B cell (primary cell): Measurements from ENCODE around the gene ATP10A. TPM values are rescaled to one million over a fixed set of nuclear protein-coding genes. Genes with fewer than 3 reads are reported as not detected.

ENCODE experiments used
- ATAC-seq: fragments of 200-7000 bp; cut with Tn5 transposase; one replicate; pipeline ENCODE4 v1.10.0; 2021; ENCODE audit warnings: low read depth, mild to moderate bottlenecking, moderate number of reproducible peaks, moderate library complexity
- CTCF ChIA-PET: fragments of 350-600 bp; sonication (Branson Sonifier 250); formaldehyde crosslinking; loops from one replicate; lab custom pipeline; 2021; ENCODE audit warnings: antibody characterized with exemption, inconsistent platforms; lab: Charles Lee
- POLR2A ChIA-PET: fragments of 350-600 bp; sonication (Branson Sonifier 250); formaldehyde crosslinking; loops from one replicate; lab custom pipeline; 2021; ENCODE audit warnings: antibody characterized with exemption; lab: Charles Lee
- DNase-seq: peaks from one replicate; pipeline ENCODE4 v3.0.0; 2013
- H2AFZ ChIP-seq: 2 replicates; pipeline ENCODE4 v1.6.1; 2012; ENCODE audit warnings: mild to moderate bottlenecking, low read depth, low read length; ENCODE audit not compliant: insufficient read depth, poor library complexity, severe bottlenecking
- H3K27ac ChIP-seq, 2 donors: 1 replicate in 1 of 2; 2 replicates in 1 of 2; pipeline ENCODE4 v1.5.1; 2012 to 2013; ENCODE audit warnings: low read length in 2 of 2, mild to moderate bottlenecking in 2 of 2, moderate library complexity in 1 of 2
- H3K27me3 ChIP-seq, 4 experiments: fragments of 200-600 bp in 1 of 4; sonication (generic) in 1 of 4; replicated peaks in 1 of 4; 1 replicate in 2 of 4; 2 replicates in 2 of 4; pipeline versions ENCODE4 v1.6.1 to v1.7.0; 2013 to 2016; ENCODE audit warnings: low read length in 3 of 4, mild to moderate bottlenecking in 2 of 4, mixed read lengths in 1 of 4, moderate library complexity in 1 of 4; ENCODE audit not compliant: insufficient read depth in 4 of 4, control insufficient read depth in 3 of 4; ENCODE audit errors: control extremely low read depth in 1 of 4
- H3K36me3 ChIP-seq, 2 experiments: replicated peaks in 1 of 2; 1 replicate in 1 of 2; 2 replicates in 1 of 2; pipeline versions ENCODE4 v1.6.1 to v1.7.1; 2013; ENCODE audit warnings: low read length in 1 of 2; ENCODE audit not compliant: insufficient read depth in 2 of 2, control insufficient read depth in 1 of 2; ENCODE audit errors: control extremely low read depth in 1 of 2, extremely low read depth in 1 of 2
- H3K4me1 ChIP-seq, 2 donors: fragments of 200-600 bp in 1 of 2; sonication (generic) in 1 of 2; 1 replicate in 1 of 2; 2 replicates in 1 of 2; pipeline versions ENCODE4 v1.5.1 to v1.6.1; 2013 to 2017; ENCODE audit warnings: low read length in 2 of 2; ENCODE audit not compliant: control insufficient read depth in 2 of 2, insufficient read depth in 2 of 2
- H3K4me2 ChIP-seq: replicated peaks from 2 replicates; pipeline ENCODE3; 2012; ENCODE audit warnings: mild to moderate bottlenecking, low read depth, low read length; ENCODE audit not compliant: poor library complexity, severe bottlenecking
- H3K4me3 ChIP-seq, 5 experiments: fragments of 200-600 bp in 1 of 5; sonication (generic) in 1 of 5; 1 replicate in 3 of 5; 2 replicates in 2 of 5; pipeline versions ENCODE4 v1.5.1 to v1.7.0; 2011 to 2016; ENCODE audit warnings: low read length in 4 of 5, mild to moderate bottlenecking in 4 of 5, low read depth in 2 of 5, control low read depth in 1 of 5, moderate library complexity in 1 of 5; ENCODE audit not compliant: insufficient read depth in 1 of 5; ENCODE audit errors: control extremely low read depth in 1 of 5, extremely low read depth in 1 of 5
- H3K79me2 ChIP-seq: fragments of 200-600 bp; sonication (generic); one replicate; pipeline ENCODE4 v1.6.0; 2016; ENCODE audit warnings: low read length; ENCODE audit not compliant: control insufficient read depth, insufficient read depth
- H3K9ac ChIP-seq: fragments of 200-600 bp; sonication (generic); 2 replicates; pipeline ENCODE4 v1.6.1; 2017; ENCODE audit warnings: mild to moderate bottlenecking, low read length, moderate library complexity
- H3K9me3 ChIP-seq, 3 donors: one replicate each; pipeline versions ENCODE4 v1.6.1 to v1.7.1; 2013; ENCODE audit warnings: low read length in 2 of 3; ENCODE audit not compliant: control insufficient read depth in 2 of 3, insufficient read depth in 1 of 3; ENCODE audit errors: control extremely low read depth in 1 of 3
- H4K20me1 ChIP-seq: 2 replicates; pipeline ENCODE4 v1.6.0; 2012; ENCODE audit warnings: mild to moderate bottlenecking, low read length; ENCODE audit not compliant: insufficient read depth, control insufficient read depth, poor library complexity, severe bottlenecking
- H3K27ac Mint-ChIP-seq: one replicate; pipeline ENCODE4 v1.8.0; 2021; ENCODE audit warnings: mixed read lengths
- H3K27me3 Mint-ChIP-seq: one replicate; pipeline ENCODE4 v1.8.0; 2021; ENCODE audit warnings: mixed read lengths
- H3K4me1 Mint-ChIP-seq: one replicate; pipeline ENCODE4 v1.8.0; 2021; ENCODE audit warnings: mixed read lengths
- H3K4me3 Mint-ChIP-seq: one replicate; pipeline ENCODE4 v1.8.0; 2021; ENCODE audit warnings: mixed read lengths
- H3K9me3 Mint-ChIP-seq: one replicate; pipeline ENCODE4 v1.8.0; 2022; ENCODE audit warnings: mixed read lengths; ENCODE audit not compliant: insufficient read depth
- CTCF ChIP-seq: fragments of 200-600 bp; IDR thresholded peaks from one replicate; pipeline ENCODE4 v1.8.0; 2022; ENCODE audit warnings: antibody characterized with exemption, mild to moderate bottlenecking
- EZH2 ChIP-seq: IDR thresholded peaks from 2 replicates; pipeline ENCODE4 v1.6.1; 2012; ENCODE audit warnings: borderline replicate concordance, low read depth, mild to moderate bottlenecking, moderate library complexity, low read length; ENCODE audit not compliant: insufficient read depth, poor library complexity, severe bottlenecking
- whole genome bisulfite sequencing: methylation state at CpG from one replicate; pipeline ENCODE4 v1.1.5; 2013; ENCODE audit warnings: missing lambda C conversion rate; ENCODE audit not compliant: insufficient coverage; 5-methylcytosine and 5-hydroxymethylcytosine counted together
- intact Hi-C: fragments of 100-400 bp; cut with micrococcal nuclease; formaldehyde crosslinking; loops from one replicate; pipeline ENCODE4 v1.10.0; 2022
- polyA plus RNA-seq: library from polyadenylated mRNA; depleted of rRNA; stranded (reverse); fragments of >200 nt; gene quantifications from 2 replicates; pipeline ENCODE4 v1.2.3, GENCODE V29; 2012
- total RNA-seq, 2 donors: library from RNA; stranded (reverse); fragments of 120-200 nt in 1 of 2; gene quantifications; 1 replicate in 1 of 2; 2 replicates in 1 of 2; pipeline versions ENCODE4 v1.2.3 to v1.2.4, GENCODE V29; 2013 to 2022

Gene ATP10A
- total and polyA plus RNA-seq, 2 donors (not counting 1 experiment from before 2014, with no cell fraction given): 0.21 to 0.22 TPM

- no peak overlapping the region for H3K27ac Mint-ChIP-seq
- no peaks in the 10 kb centered on the region for H3K9me3 Mint-ChIP-seq
- Histone ChIP-seq H3K4me3 (no peak overlapping the region), H2AFZ (no peak overlapping the region), H3K9ac (no peak overlapping the region), H3K36me3 (no peaks in the 10 kb centered on the region), H4K20me1 (no peaks in the 10 kb centered on the region), H3K27me3 (peaks cover 0 to 2% (median 0%) of the 10 kb centered on the region in 4 experiments), H3K27ac (no peak overlapping the region), H3K4me1 (no peaks in the 10 kb centered on the region), H3K79me2 (no peaks in the 10 kb centered on the region), H3K9me3 (no peaks in the 10 kb centered on the region), H3K4me2 (no peak overlapping the region)
- no peak for ATAC-seq
- H3K4me1 Mint-ChIP-seq: no peaks in the 10 kb centered on the region
- no peak overlapping the region for H3K4me3 Mint-ChIP-seq
- intact Hi-C loops: no loop called here
- ChIA-PET CTCF (interaction anchor here (0.6 kb wide), 1 partner anchor 10 kb away, joined by 3 read pairs; no protein-coding TSS in a partner anchor), POLR2A (no interaction called here)
- H3K27me3 Mint-ChIP-seq: no peaks in the 10 kb centered on the region
- no peak for DNase-seq
- TF ChIP-seq CTCF (no peak), EZH2 (no peak)
- WGBS: 83% methylated on average over 12 of the region's 13 CpGs
These were observed 171.3 kb downstream of the ATP10A start for GRCh38 chr15:25691544-25692430.
